HCT116 (cell line): ENCODE data around the gene KRT222. TPM values are rescaled to one million over a fixed set of nuclear protein-coding genes. Genes with fewer than 3 reads are reported as not detected.

ENCODE experiments used
- ATAC-seq: fragments of 200-7000 bp; cut with Tn5 transposase; 2 replicates; pipeline ENCODE4 v1.9.1; 2020; ENCODE audit warnings: mild to moderate bottlenecking, moderate library complexity
- BruUV-seq: library from RNA; stranded (reverse); fragments of 400-500 nt; replicated peaks from 2 replicates; lab custom pipeline; 2021; lab: Mats Ljungman, UMichigan
- CTCF ChIA-PET: fragments of 300-600 bp; sonication (Branson Sonifier 250); formaldehyde crosslinking; loops from one replicate; lab custom pipeline; 2021; ENCODE audit warnings: antibody characterized with exemption; lab: Charles Lee
- POLR2A ChIA-PET: fragments of 300-600, 350-600 bp; sonication (Branson Sonifier 250); formaldehyde crosslinking; loops from one replicate; lab custom pipeline; 2021; ENCODE audit warnings: antibody characterized with exemption; lab: Charles Lee
- RAD21 ChIA-PET, 2 experiments: fragments of 300-600 bp; sonication (Branson Sonifier 250); formaldehyde crosslinking; loops; one replicate each; lab custom pipeline; 2023; ENCODE audit warnings: low total read pairs in 2 of 2; ENCODE audit not compliant: uncharacterized antibody in 2 of 2, unreplicated experiment in 2 of 2, low non-redundant PET in 1 of 2; lab: Charles Lee
- DNase-seq: peaks from one replicate; pipeline ENCODE4 v3.0.0-alpha.2; 2010; ENCODE audit warnings: low read depth, low spot score
- H2AFZ ChIP-seq: fragments of 200-600 bp; shearing (Covaris generic), sonication (generic); 2 replicates; pipeline ENCODE4 v1.6.1; 2017; ENCODE audit warnings: low read depth, mixed run types, mixed read lengths, antibody characterized with exemption, low read length; ENCODE audit not compliant: poor library complexity, severe bottlenecking
- H3K27ac ChIP-seq: 2 replicates; pipeline ENCODE4 v1.5.1; 2012; ENCODE audit warnings: low read depth, low read length
- H3K27me3 ChIP-seq: fragments of 200-600 bp; sonication (generic); 2 replicates; pipeline ENCODE4 v1.6.1; 2016; ENCODE audit warnings: mixed run types, low read length, mixed read lengths; ENCODE audit not compliant: insufficient read depth
- H3K36me3 ChIP-seq, 2 experiments: fragments of 200-500 bp in 1 of 2; fragments of 200-600 bp in 1 of 2; sonication (Bioruptor generic) in 1 of 2; sonication (generic) in 1 of 2; 2 replicates each; pipeline versions ENCODE4 v1.5.1 to v1.6.1; 2014 to 2016; ENCODE audit warnings: low read length in 2 of 2, inconsistent platforms in 1 of 2, mixed read lengths in 1 of 2, mixed run types in 1 of 2; ENCODE audit not compliant: insufficient read depth in 2 of 2, control insufficient read depth in 1 of 2
- H3K4me1 ChIP-seq, 2 experiments: fragments of 200-600 bp in 1 of 2; sonication (generic) in 1 of 2; 2 replicates each; pipeline versions ENCODE4 v1.5.1 to v1.6.1; 2012 to 2017; ENCODE audit warnings: low read length in 2 of 2, inconsistent platforms in 1 of 2, mild to moderate bottlenecking in 1 of 2, mixed read lengths in 1 of 2, mixed run types in 1 of 2, moderate library complexity in 1 of 2; ENCODE audit not compliant: insufficient read depth in 2 of 2, control insufficient read depth in 1 of 2
- H3K4me2 ChIP-seq: fragments of 200-600 bp; sonication (generic); 2 replicates; pipeline ENCODE4 v1.6.1; 2017; ENCODE audit warnings: mixed run types, low read length, mixed read lengths
- H3K4me3 ChIP-seq, 2 experiments: fragments of 200-600 bp in 1 of 2; sonication (generic) in 1 of 2; replicated peaks in 1 of 2; 2 replicates each; pipeline ENCODE4 v1.5.1; 2011 to 2016; ENCODE audit warnings: low read length in 2 of 2, control low read depth in 1 of 2, low read depth in 1 of 2, mild to moderate bottlenecking in 1 of 2, mixed read lengths in 1 of 2, mixed run types in 1 of 2
- H3K79me2 ChIP-seq: fragments of 200-600 bp; sonication (generic); 2 replicates; pipeline ENCODE4 v1.6.1; 2017; ENCODE audit warnings: mild to moderate bottlenecking, mixed run types, low read length, moderate library complexity, mixed read lengths; ENCODE audit not compliant: insufficient read depth
- H3K9ac ChIP-seq: fragments of 200-600 bp; sonication (generic); 2 replicates; pipeline ENCODE4 v1.6.1; 2016; ENCODE audit warnings: low read length, mixed read lengths
- H3K9me2 ChIP-seq: fragments of 200-600 bp; sonication (generic), shearing (Covaris generic); 2 replicates; pipeline ENCODE4 v1.6.1; 2017; ENCODE audit warnings: mixed run types, mild to moderate bottlenecking, moderate library complexity; ENCODE audit not compliant: insufficient read depth
- H3K9me3 ChIP-seq, 2 experiments: fragments of 200-500 bp in 1 of 2; fragments of 200-600 bp in 1 of 2; sonication (Bioruptor generic) in 1 of 2; sonication (generic) in 1 of 2; 2 replicates each; pipeline ENCODE4 v1.6.1; 2014 to 2017; ENCODE audit warnings: low read length in 2 of 2, mixed read lengths in 2 of 2, inconsistent platforms in 1 of 2, low read depth in 1 of 2, mild to moderate bottlenecking in 1 of 2, mixed run types in 1 of 2, moderate library complexity in 1 of 2; ENCODE audit not compliant: control insufficient read depth in 1 of 2, insufficient read depth in 1 of 2
- H4K20me1 ChIP-seq: fragments of 200-600 bp; sonication (generic), shearing (Covaris generic); 2 replicates; pipeline ENCODE4 v1.6.1; 2017; ENCODE audit warnings: mixed run types, mild to moderate bottlenecking, moderate library complexity; ENCODE audit not compliant: insufficient read depth
- ATF3 ChIP-seq: IDR thresholded peaks from 2 replicates; pipeline ENCODE4 v1.6.1; 2012
- CBX3 ChIP-seq: IDR thresholded peaks from 2 replicates; pipeline ENCODE4 v1.6.1; 2012; ENCODE audit warnings: low read depth
- CEBPB ChIP-seq: IDR thresholded peaks from 2 replicates; pipeline ENCODE4 v1.6.1; 2012; ENCODE audit warnings: low read depth
- CTCF ChIP-seq, 3 experiments: fragments of 200-600 bp in 1 of 3; sonication (generic) in 1 of 3; IDR thresholded peaks in 2 of 3; conservative IDR thresholded peaks in 1 of 3; 2 replicates each; pipeline ENCODE4 v1.5.1; 2012 to 2017; ENCODE audit warnings: low read depth in 2 of 3, low read length in 2 of 3, antibody characterized with exemption in 1 of 3, borderline replicate concordance in 1 of 3, control low read depth in 1 of 3, mild to moderate bottlenecking in 1 of 3, mixed read lengths in 1 of 3, mixed run types in 1 of 3, moderate library complexity in 1 of 3; ENCODE audit not compliant: insufficient read depth in 1 of 3
- EGR1 ChIP-seq: IDR thresholded peaks from 2 replicates; pipeline ENCODE4 v1.6.1; 2012; ENCODE audit warnings: low read depth
- ELF1 ChIP-seq: IDR thresholded peaks from 2 replicates; pipeline ENCODE4 v1.6.1; 2012; ENCODE audit warnings: low read depth, borderline replicate concordance
- EZH2 ChIP-seq: fragments of 200-600 bp; sonication (generic); IDR thresholded peaks from 2 replicates; pipeline ENCODE4 v1.6.1; 2017; ENCODE audit warnings: antibody characterized with exemption, mixed run types
- FOSL1 ChIP-seq: IDR thresholded peaks from 2 replicates; pipeline ENCODE4 v1.6.1; 2012; ENCODE audit warnings: low read depth
- JUND ChIP-seq: IDR thresholded peaks from 2 replicates; pipeline ENCODE4 v1.6.1; 2012
- MAX ChIP-seq: IDR thresholded peaks from 2 replicates; pipeline ENCODE4 v1.6.1; 2012
- POLR2AphosphoS5 ChIP-seq: IDR thresholded peaks from 2 replicates; pipeline ENCODE4 v1.6.1; 2011; ENCODE audit warnings: mild to moderate bottlenecking, low read depth, low read length, moderate library complexity
- RAD21 ChIP-seq: IDR thresholded peaks from 2 replicates; pipeline ENCODE4 v1.6.1; 2012; ENCODE audit warnings: low read depth, mild to moderate bottlenecking
- REST ChIP-seq: IDR thresholded peaks from 2 replicates; pipeline ENCODE4 v1.6.1; 2012; ENCODE audit warnings: low read depth
- SIN3A ChIP-seq: IDR thresholded peaks from 2 replicates; pipeline ENCODE4 v1.6.1; 2012; ENCODE audit warnings: low read depth
- SP1 ChIP-seq: IDR thresholded peaks from 2 replicates; pipeline ENCODE4 v1.6.1; 2012; ENCODE audit warnings: low read depth
- SRF ChIP-seq: IDR thresholded peaks from 2 replicates; pipeline ENCODE4 v1.6.1; 2012; ENCODE audit warnings: low read depth
- TCF7L2 ChIP-seq: IDR thresholded peaks from 2 replicates; pipeline ENCODE4 v1.7.0; 2011; ENCODE audit warnings: borderline replicate concordance, inconsistent platforms; ENCODE audit not compliant: insufficient read depth, insufficient read length; ENCODE audit errors: extremely low read depth
- YY1 ChIP-seq: IDR thresholded peaks from 2 replicates; pipeline ENCODE4 v1.6.1; 2011; ENCODE audit warnings: low read length, low read depth, moderate library complexity, mild to moderate bottlenecking; ENCODE audit not compliant: insufficient replicate concordance; ENCODE audit errors: extremely low read depth
- ZFX ChIP-seq: fragments of 450-650 bp; IDR thresholded peaks from 2 replicates; pipeline ENCODE4 v1.6.1; 2017
- ZNF274 ChIP-seq: fragments of 200-500 bp; sonication (Bioruptor generic); IDR thresholded peaks from 2 replicates; pipeline ENCODE4 v1.6.1; 2014; ENCODE audit warnings: mild to moderate bottlenecking, low read depth, low read length, inconsistent platforms
- intact Hi-C: fragments of 100-400 bp; cut with micrococcal nuclease; formaldehyde crosslinking; loops from 2 replicates; pipeline ENCODE4 v1.10.0; 2022
- total RNA-seq: library from RNA; stranded (reverse); gene quantifications from one replicate; pipeline ENCODE4 v1.2.1, GENCODE V29; 2021; ENCODE audit not compliant: unreplicated experiment

The KRT222 gene
- total RNA-seq, 1 experiment from 2014 or later = 5.0 TPM

GRCh38 chr17:40697297-40697696, 32.3 kb upstream of the KRT222 start:
- no peaks in the 10 kb centered on the region for H3K9me2 ChIP-seq
- H3K4me2 ChIP-seq = no peak overlapping the region
- no peak overlapping the region for H3K27ac ChIP-seq
- no peaks in the 10 kb centered on the region for H3K27me3 ChIP-seq
- ATAC-seq = no peak
- no peaks in the 10 kb centered on the region for H3K79me2 ChIP-seq
- H2AFZ ChIP-seq = no peak overlapping the region
- no peak overlapping the region for H3K9ac ChIP-seq
- CTCF ChIA-PET = interaction anchor here (1.1 kb wide), 1 partner anchor 75 kb away, joined by 3 read pairs; no protein-coding TSS in a partner anchor
- H3K4me1 ChIP-seq = no peaks in the 10 kb centered on the region
- H3K36me3 ChIP-seq = no peaks in the 10 kb centered on the region
- TF ChIP-seq CEBPB (no peak), EZH2 (no peak), SRF (no peak), SIN3A (no peak), ZNF274 (no peak), ATF3 (no peak), SP1 (no peak), RAD21 (no peak), EGR1 (no peak), FOSL1 (no peak), ELF1 (no peak), CBX3 (no peak), YY1 (no peak), POLR2AphosphoS5 (no peak), TCF7L2 (no peak), MAX (no peak), JUND (no peak), CTCF (IDR thresholded peaks at IDR 0.05 in 2 of 3, conservative IDR thresholded peaks at IDR 0.05 in 1 of 3; ENCODE audit: borderline replicate concordance in 1 of 3, insufficient read depth in 1 of 3, low read depth in 2 of 3, low read length in 2 of 3) (no peak), ZFX (no peak), REST (no peak)
- TF ChIP-seq, all 23 proteins: peak for 0
- RAD21 ChIA-PET = no interaction called here
- BruUV-seq = no TSS peak
- POLR2A ChIA-PET = no interaction called here
- intact Hi-C loops = no loop called here
- no peak for DNase-seq
- no peaks in the 10 kb centered on the region for H3K9me3 ChIP-seq
- H3K4me3 ChIP-seq = no peak overlapping the region
- no peaks in the 10 kb centered on the region for H4K20me1 ChIP-seq
